ENCODE measurements around the gene PIAS1. TPM values are rescaled to one million over a fixed set of nuclear protein-coding genes. Genes with fewer than 3 reads are reported as not detected.

PIAS1 gene
- total and polyA plus RNA-seq, 2 donors (not counting 3 experiments of a cell fraction or from before 2014, with no cell fraction given), result 23.7 to 24.2 TPM

DNA sequence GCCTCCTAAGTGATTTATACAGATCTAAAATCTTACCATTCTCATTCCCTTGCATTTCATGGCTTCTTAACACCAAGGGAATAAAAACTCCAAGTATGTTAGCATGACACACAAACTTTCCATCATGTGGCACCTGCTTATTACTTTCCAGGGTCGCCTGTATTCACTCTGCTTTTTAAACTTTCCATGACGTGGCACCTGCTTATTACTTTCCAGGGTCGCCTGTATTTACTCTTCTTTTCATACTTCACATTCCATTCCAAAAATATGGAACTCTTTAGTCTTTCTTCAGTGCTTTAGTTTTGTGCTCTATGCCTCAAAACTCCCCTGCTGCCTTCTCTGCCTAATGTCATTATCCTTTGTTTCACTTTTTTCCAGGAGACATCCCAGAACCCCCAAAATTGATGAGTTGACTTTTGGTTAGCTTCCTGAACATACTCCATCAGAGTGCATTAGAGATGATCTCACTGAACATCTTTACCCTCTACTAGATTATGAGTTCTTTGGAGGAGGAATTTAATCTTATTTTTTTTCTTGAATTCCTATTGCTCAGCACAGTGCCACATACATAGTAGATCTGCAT is 104.0 kb downstream of the PIAS1 start:
- no peak overlapping the region for H3K4me3 ChIP-seq (replicated peaks in 1 of 3; ENCODE audit: insufficient read depth in 1 of 3, low read depth in 1 of 3, low read length in 3 of 3)
- no peak overlapping the region for H3K4me2 ChIP-seq (ENCODE audit: insufficient read depth, low read length)
- dilution Hi-C loops (cut with MboI; ENCODE audit: extremely low pct_ligation_motif_present, low sequenced_read_pairs), result no loop called here
- peaks cover 2% of the 10 kb centered on the region in 2 experiments for H3K36me3 ChIP-seq (ENCODE audit: control insufficient read depth in 2 of 2, extremely low read depth in 1 of 2, insufficient read depth in 2 of 2, low read length in 2 of 2)
- no peaks in the 10 kb centered on the region for H3K27me3 ChIP-seq (ENCODE audit: control insufficient read depth in 2 of 2, insufficient read depth in 2 of 2, low read length in 2 of 2)
- H2AFZ ChIP-seq (ENCODE audit: low read depth, low read length), result no peak overlapping the region
- H3K27ac ChIP-seq (ENCODE audit: insufficient read depth, low read depth, low read length), result no peak overlapping the region
- BruUV-seq (replicated peaks), result no TSS peak
- H3K9me1 ChIP-seq (replicated peaks; ENCODE audit: control insufficient read depth, extremely low read depth, insufficient read depth, low read length), result no peaks in the 10 kb centered on the region
- no peaks in the 10 kb centered on the region for H3K4me1 ChIP-seq (ENCODE audit: control insufficient read depth, extremely low read depth, insufficient read depth, low read length)
- TF ChIP-seq GATA2 (IDR thresholded peaks at IDR 0.05; ENCODE audit: insufficient read depth, insufficient read length, low read depth, low read length), result no peak
- no peak for TF ChIP-seq POLR2AphosphoS5 (IDR thresholded peaks at IDR 0.05; ENCODE audit: insufficient read depth, low read depth, low read length)
- TF ChIP-seq JUN (IDR thresholded peaks at IDR 0.05; ENCODE audit: borderline replicate concordance, insufficient read depth, insufficient read length, low read depth), result no peak
- TF ChIP-seq MYC (IDR thresholded peaks at IDR 0.05; ENCODE audit: low read depth, low read length), result no peak
- TF ChIP-seq EZH2 (IDR thresholded peaks at IDR 0.05; ENCODE audit: borderline replicate concordance, low read depth, low read length, severe bottlenecking), result no peak
- TF ChIP-seq FOS (IDR thresholded peaks at IDR 0.05; ENCODE audit: borderline replicate concordance, insufficient read depth, low read length), result no peak
- no peak for TF ChIP-seq POLR2A (IDR thresholded peaks at IDR 0.05; ENCODE audit: low read depth, low read length)
- TF ChIP-seq MAX (IDR thresholded peaks at IDR 0.05; ENCODE audit: insufficient read depth, insufficient read length), result no peak
- no peaks in the 10 kb centered on the region for H3K79me2 ChIP-seq (ENCODE audit: control insufficient read depth, insufficient read depth, low read length)
- H3K9me3 ChIP-seq (replicated peaks; ENCODE audit: control insufficient read depth, insufficient read depth, low read length), result no peaks in the 10 kb centered on the region
- intact Hi-C loops (cut with micrococcal nuclease), result loop anchor here (10.0 kb wide), 1 partner anchor 193 kb away; no protein-coding TSS in a partner anchor
- no peaks in the 10 kb centered on the region for H4K20me1 ChIP-seq (replicated peaks; ENCODE audit: control insufficient read depth, extremely low read depth, insufficient read depth, low read length)
- no peak overlapping the region for H3K9ac ChIP-seq (replicated peaks; ENCODE audit: extremely low read depth, insufficient read depth, low read length)
- POLR2A ChIA-PET, result no interaction called here
- FAIRE-seq (no peak), DNase-seq (ENCODE audit: low read depth, low spot score) (no peak)
- CTCF ChIA-PET, result no interaction called here

DNA sequence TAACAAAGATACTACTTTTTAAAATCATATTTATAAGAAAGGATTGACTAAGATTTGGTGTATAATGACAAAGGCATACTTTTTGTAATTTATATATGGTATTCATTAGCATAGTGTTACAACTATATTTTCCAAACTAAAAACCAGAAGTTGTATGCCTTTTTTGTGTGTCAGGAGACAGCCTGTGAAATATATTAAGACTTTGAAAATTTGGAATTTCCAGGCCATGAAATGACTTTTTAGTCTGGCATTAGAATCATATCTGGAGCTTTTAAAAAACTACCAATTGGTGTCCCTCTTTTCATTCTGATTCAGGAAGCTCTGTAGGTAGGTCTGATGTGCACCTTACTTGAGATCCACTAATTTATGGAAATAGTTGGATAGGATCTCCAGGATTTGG is 109.1 kb downstream of the PIAS1 start:
- no peaks in the 10 kb centered on the region for H3K9me1 ChIP-seq (replicated peaks; ENCODE audit: control insufficient read depth, extremely low read depth, insufficient read depth, low read length)
- no peaks in the 10 kb centered on the region for H3K79me2 ChIP-seq (ENCODE audit: control insufficient read depth, insufficient read depth, low read length)
- ChIA-PET POLR2A (no interaction called here), CTCF (interaction anchor here (2.3 to 2.4 kb wide), 2 partner anchors 9 to 12 kb away, joined by 8 to 15 read pairs; no protein-coding TSS in a partner anchor)
- H4K20me1 ChIP-seq (replicated peaks; ENCODE audit: control insufficient read depth, extremely low read depth, insufficient read depth, low read length), result no peaks in the 10 kb centered on the region
- dilution Hi-C loops (cut with MboI; ENCODE audit: extremely low pct_ligation_motif_present, low sequenced_read_pairs) (no loop called here), intact Hi-C loops (cut with micrococcal nuclease) (no loop called here)
- H2AFZ ChIP-seq (ENCODE audit: low read depth, low read length), result no peak overlapping the region
- H3K9me3 ChIP-seq (replicated peaks; ENCODE audit: control insufficient read depth, insufficient read depth, low read length), result no peaks in the 10 kb centered on the region
- no peaks in the 10 kb centered on the region for H3K4me1 ChIP-seq (ENCODE audit: control insufficient read depth, extremely low read depth, insufficient read depth, low read length)
- no TSS peak for BruUV-seq (replicated peaks)
- FAIRE-seq, result no peak
- no peak overlapping the region for H3K4me3 ChIP-seq (replicated peaks in 1 of 3; ENCODE audit: insufficient read depth in 1 of 3, low read depth in 1 of 3, low read length in 3 of 3)
- H3K27me3 ChIP-seq (ENCODE audit: control insufficient read depth in 2 of 2, insufficient read depth in 2 of 2, low read length in 2 of 2), result no peaks in the 10 kb centered on the region
- TF ChIP-seq POLR2A (IDR thresholded peaks at IDR 0.05; ENCODE audit: low read depth, low read length) (no peak), EZH2 (IDR thresholded peaks at IDR 0.05; ENCODE audit: borderline replicate concordance, low read depth, low read length, severe bottlenecking) (no peak), POLR2AphosphoS5 (IDR thresholded peaks at IDR 0.05; ENCODE audit: insufficient read depth, low read depth, low read length) (no peak), GATA2 (IDR thresholded peaks at IDR 0.05; ENCODE audit: insufficient read depth, insufficient read length, low read depth, low read length) (no peak), FOS (IDR thresholded peaks at IDR 0.05; ENCODE audit: borderline replicate concordance, insufficient read depth, low read length) (no peak), JUN (IDR thresholded peaks at IDR 0.05; ENCODE audit: borderline replicate concordance, insufficient read depth, insufficient read length, low read depth) (no peak), MYC (IDR thresholded peaks at IDR 0.05; ENCODE audit: low read depth, low read length) (no peak), MAX (IDR thresholded peaks at IDR 0.05; ENCODE audit: insufficient read depth, insufficient read length) (no peak)
- TF ChIP-seq, protein P1, sequence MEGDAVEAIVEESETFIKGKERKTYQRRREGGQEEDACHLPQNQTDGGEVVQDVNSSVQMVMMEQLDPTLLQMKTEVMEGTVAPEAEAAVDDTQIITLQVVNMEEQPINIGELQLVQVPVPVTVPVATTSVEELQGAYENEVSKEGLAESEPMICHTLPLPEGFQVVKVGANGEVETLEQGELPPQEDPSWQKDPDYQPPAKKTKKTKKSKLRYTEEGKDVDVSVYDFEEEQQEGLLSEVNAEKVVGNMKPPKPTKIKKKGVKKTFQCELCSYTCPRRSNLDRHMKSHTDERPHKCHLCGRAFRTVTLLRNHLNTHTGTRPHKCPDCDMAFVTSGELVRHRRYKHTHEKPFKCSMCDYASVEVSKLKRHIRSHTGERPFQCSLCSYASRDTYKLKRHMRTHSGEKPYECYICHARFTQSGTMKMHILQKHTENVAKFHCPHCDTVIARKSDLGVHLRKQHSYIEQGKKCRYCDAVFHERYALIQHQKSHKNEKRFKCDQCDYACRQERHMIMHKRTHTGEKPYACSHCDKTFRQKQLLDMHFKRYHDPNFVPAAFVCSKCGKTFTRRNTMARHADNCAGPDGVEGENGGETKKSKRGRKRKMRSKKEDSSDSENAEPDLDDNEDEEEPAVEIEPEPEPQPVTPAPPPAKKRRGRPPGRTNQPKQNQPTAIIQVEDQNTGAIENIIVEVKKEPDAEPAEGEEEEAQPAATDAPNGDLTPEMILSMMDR (IDR thresholded peaks at IDR 0.05; ENCODE audit: extremely low read depth in 1 of 2, insufficient read depth in 1 of 2, low read depth in 1 of 2, low read length in 2 of 2), result no peak
- H3K36me3 ChIP-seq (ENCODE audit: control insufficient read depth in 2 of 2, extremely low read depth in 1 of 2, insufficient read depth in 2 of 2, low read length in 2 of 2), result no peaks in the 10 kb centered on the region
- no peak overlapping the region for H3K4me2 ChIP-seq (ENCODE audit: insufficient read depth, low read length)
- H3K27ac ChIP-seq (ENCODE audit: insufficient read depth, low read depth, low read length), result no peak overlapping the region
- no peak for DNase-seq (ENCODE audit: low read depth, low spot score)
- H3K9ac ChIP-seq (replicated peaks; ENCODE audit: extremely low read depth, insufficient read depth, low read length), result no peak overlapping the region

Measured in endothelial cell of umbilical vein (primary cell).